ENCODE data around the gene WIPI1. TPM values are rescaled to one million over a fixed set of nuclear protein-coding genes. Genes with fewer than 3 reads are reported as not detected.
A peak's percentile ranks its signal among the peaks of the same experiment; 100 is the strongest.

WIPI1 gene
- total and polyA plus RNA-seq, 7 donors: 80.3 to 197 (median 136) TPM

DNA sequence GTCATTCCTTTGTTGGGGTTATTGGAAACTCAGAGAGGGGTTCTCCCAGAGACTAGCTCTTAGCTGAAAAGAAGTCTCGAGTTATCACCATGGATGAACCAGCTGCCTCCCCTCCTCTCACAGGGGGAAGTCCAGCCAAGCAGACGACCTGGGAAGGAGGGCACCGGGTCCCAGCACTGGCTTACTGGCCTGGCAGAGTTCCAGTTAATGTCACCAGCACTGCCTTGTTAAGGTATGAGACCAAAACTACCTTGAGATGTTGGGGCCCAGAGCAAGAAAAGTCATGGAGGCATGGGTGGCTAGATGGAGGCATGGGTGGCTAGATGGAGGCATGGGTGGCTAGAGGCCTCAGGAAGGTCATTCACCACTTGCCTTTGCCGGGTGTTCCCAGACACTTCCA is 72.4 kb downstream of the WIPI1 start:
- 80 to 86% (median 80%) methylated on average over 4 of the region's 4 CpGs for WGBS, 3 donors
- intact Hi-C loops (cut with DNase I): no loop called here

GRCh38 chr17:68384471-68384870 is 72.8 kb downstream of the WIPI1 start:
- H3K9me3 ChIP-seq: no peaks in the 10 kb centered on the region
- H3K4me1 ChIP-seq: peaks cover 26% of the 10 kb centered on the region
- H3K4me3 ChIP-seq: no peak overlapping the region
- 41 to 61% (median 50%) methylated on average over 1 of the region's 1 CpG for WGBS, 3 donors
- H3K27ac ChIP-seq: peak overlapping the region; percentile 6
- DNase-seq: no peak
- H3K36me3 ChIP-seq (ENCODE audit: insufficient read depth in 1 of 2, low read depth in 1 of 2): no peaks in the 10 kb centered on the region
- TF ChIP-seq CTCF (IDR thresholded peaks at IDR 0.05): no peak
- no peaks in the 10 kb centered on the region for H3K27me3 ChIP-seq (ENCODE audit: insufficient read depth in 3 of 3, low read length in 2 of 3)
- intact Hi-C loops (cut with DNase I): no loop called here
- no peak for ATAC-seq

More for the DNA sequence above, 72.4 kb downstream of the WIPI1 start:
- H3K9me3 ChIP-seq: no peaks in the 10 kb centered on the region
- no peaks in the 10 kb centered on the region for H3K27me3 ChIP-seq (ENCODE audit: insufficient read depth in 3 of 3, low read length in 2 of 3)
- TF ChIP-seq CTCF (IDR thresholded peaks at IDR 0.05): no peak
- peak overlapping the region; percentile 6 for H3K27ac ChIP-seq
- H3K4me1 ChIP-seq: peaks cover 22% of the 10 kb centered on the region
- H3K4me3 ChIP-seq: no peak overlapping the region
- ATAC-seq: no peak
- no peaks in the 10 kb centered on the region for H3K36me3 ChIP-seq (ENCODE audit: insufficient read depth in 1 of 2, low read depth in 1 of 2)
- DNase-seq: no peak

GRCh38 chr17:68383443-68384321 is 73.6 kb downstream of the WIPI1 start:
- intact Hi-C loops (cut with DNase I): no loop called here
- no peak for TF ChIP-seq CTCF (IDR thresholded peaks at IDR 0.05)
- H3K36me3 ChIP-seq (ENCODE audit: insufficient read depth in 1 of 2, low read depth in 1 of 2): no peaks in the 10 kb centered on the region
- no peak overlapping the region for H3K4me3 ChIP-seq
- H3K9me3 ChIP-seq: no peaks in the 10 kb centered on the region
- ATAC-seq (peak in 1 of 4 donors; percentile 28), DNase-seq (peak in 1 of 2 donors; percentile 47)
- peaks cover 34% of the 10 kb centered on the region for H3K4me1 ChIP-seq
- H3K27ac ChIP-seq: peak overlapping the region; percentile 6
- WGBS, 3 donors: 57 to 61% (median 58%) methylated on average over 16 of the region's 16 CpGs
- no peaks in the 10 kb centered on the region for H3K27me3 ChIP-seq (ENCODE audit: insufficient read depth in 3 of 3, low read length in 2 of 3)

- intact Hi-C loops (cut with DNase I): no loop called here
- DNase-seq (no peak), ATAC-seq (no peak)
- Histone ChIP-seq H3K27ac (no peak overlapping the region), H3K9me3 (no peaks in the 10 kb centered on the region), H3K4me1 (peaks cover 40% of the 10 kb centered on the region), H3K4me3 (no peak overlapping the region), H3K27me3 (ENCODE audit: insufficient read depth in 3 of 3, low read length in 2 of 3) (no peaks in the 10 kb centered on the region), H3K36me3 (ENCODE audit: insufficient read depth in 1 of 2, low read depth in 1 of 2) (no peaks in the 10 kb centered on the region)
- 73 to 79% (median 75%) methylated on average over 4 of the region's 4 CpGs for WGBS, 3 donors
- TF ChIP-seq CTCF (IDR thresholded peaks at IDR 0.05): no peak
Measured at GRCh38 chr17:68383120-68383442, 74.2 kb downstream of the WIPI1 start.

All from psoas muscle (tissue), 8 donors.